ELF-1 (cell line): ENCODE results near the gene ZNF341.

Experiments used
- DNase-seq: peaks from one replicate; pipeline ENCODE4 v3.0.0-alpha.2; 2016; ENCODE audit warnings: low read depth, low spot score

Gene ZNF341

DNA sequence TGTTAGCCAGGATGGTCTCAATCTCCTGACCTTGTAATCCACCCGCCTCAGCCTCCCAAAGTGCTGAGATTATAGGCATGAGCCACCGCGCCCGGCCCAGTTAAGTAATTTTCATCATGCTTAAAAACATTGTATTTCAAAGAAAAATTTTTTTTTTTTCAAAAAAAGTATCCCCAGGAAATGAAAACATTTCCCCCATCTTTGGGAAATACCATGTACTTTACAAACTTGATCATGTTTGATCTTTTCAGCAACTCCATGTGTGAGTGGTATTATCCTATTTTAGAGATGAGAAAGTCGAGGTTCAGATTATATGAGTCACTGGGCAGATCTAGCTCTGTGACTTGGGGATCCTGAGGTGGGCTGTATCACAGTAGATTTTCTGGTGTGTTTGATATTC lies 91.2 kb downstream of the ZNF341 start:
- no peak for DNase-seq

DNA sequence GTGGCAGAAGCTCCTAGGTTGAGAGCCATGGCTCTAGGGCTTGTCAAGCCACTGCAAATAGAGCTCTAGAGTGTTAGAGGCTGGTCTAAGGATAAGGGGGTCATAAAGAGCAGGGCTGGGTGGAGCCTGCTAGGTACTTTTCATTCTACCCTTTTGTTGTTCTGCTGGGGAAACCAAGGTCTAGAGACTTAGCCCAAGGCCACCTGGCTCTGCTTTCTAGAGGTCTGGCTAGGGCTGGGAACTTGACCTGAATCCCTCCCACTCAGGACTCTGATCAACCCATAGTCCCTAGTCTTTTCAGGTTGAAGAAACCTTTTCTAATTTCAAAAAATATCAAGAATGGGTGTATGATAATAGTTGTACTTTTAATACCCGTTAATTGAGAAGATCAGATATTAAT lies 93.1 kb downstream of the ZNF341 start:
- DNase-seq = no peak

DNA sequence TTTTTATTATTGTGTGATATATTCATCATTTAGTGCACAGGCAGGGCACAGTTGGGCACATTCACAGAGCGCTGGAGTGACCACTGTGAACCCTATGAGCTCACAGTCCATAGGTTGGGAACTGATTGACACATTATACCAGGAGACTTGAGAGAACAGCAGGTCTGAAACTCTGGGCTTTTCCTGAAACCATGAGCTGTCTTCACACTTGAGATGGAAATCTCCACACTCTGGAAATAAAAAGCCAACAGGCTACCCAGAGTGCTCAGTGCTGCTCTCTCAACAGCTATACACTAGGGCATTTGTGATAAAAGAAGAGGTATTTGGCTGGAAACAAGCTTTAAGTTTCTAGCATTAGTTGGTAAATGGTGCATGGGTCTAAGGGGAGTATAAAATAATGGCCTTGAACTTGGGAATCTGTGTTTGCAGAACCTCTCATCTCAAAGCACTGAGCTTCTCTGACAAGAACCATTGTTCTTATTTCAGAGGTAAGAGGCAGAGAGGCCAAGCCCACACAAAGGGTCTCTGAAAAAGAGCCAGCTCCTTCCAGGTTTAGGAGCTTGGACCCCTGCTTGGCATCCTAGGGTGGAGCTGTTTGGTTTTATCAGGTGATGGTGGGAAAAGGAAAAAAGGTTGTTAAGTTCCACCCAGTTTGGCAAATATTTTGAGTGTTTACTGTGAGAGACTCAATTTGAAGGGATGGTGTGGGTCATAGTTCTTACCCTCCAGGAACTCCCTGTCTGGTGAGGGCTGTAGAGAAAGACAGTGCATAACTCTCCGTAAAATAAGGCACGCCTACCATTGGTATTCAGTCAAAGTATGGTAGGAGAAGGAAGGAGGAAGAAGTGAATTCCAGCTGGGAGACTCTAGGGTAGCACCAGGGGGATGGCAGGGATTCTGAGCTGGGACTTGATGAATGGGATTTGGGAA lies 93.8 kb downstream of the ZNF341 start:
- DNase-seq = no peak

DNA sequence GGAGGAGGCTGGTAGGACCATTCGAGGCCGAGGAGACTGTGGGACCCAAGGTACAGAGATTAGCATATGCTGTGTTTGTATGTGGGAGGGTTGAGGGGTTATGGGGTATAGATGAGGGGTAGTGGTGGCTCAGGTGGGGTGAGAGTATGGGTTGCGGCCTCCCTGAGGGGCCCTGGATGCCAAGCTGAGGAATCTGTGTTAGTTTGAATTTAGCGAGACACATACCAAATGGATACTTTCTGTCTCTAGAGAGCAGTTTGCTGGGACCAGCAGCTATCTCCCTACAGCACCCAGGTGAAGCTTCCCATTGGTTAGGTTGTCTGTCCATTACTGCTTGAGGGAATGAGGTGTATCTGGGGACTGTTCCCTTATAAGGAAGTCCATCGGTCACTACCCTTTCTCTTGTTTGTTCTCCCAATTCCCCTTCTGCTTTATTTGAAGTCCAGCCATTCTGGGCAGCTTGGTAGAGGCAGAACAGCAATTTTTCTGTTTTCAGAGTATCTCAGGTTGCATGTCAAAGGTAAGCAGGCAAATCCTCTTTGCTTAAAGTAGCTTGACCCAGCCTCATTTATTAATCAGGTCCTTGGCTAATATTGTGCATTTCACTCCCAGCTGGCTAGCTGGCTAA lies 94.6 kb downstream of the ZNF341 start:
- peak; percentile 49 for DNase-seq

DNA sequence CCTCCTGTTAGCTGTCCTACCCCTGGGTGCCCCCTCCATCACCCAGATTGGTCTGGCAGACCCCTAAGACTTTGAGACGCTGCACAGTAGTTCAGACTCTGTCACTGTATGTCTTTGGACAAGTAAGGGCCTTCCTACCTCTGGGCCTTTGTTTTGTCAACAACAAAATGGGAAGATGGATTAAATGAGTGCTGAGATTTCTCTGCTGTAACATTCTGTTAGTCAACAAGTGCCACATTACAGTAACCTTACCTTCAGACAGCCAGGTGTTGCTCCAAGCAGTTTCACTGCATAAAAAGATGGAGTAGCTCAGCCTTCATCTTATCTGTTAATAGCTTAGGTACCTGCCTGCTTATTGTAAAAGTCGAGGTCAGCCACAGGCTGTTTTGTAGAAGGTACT lies 95.3 kb downstream of the ZNF341 start:
- no peak for DNase-seq

DNA sequence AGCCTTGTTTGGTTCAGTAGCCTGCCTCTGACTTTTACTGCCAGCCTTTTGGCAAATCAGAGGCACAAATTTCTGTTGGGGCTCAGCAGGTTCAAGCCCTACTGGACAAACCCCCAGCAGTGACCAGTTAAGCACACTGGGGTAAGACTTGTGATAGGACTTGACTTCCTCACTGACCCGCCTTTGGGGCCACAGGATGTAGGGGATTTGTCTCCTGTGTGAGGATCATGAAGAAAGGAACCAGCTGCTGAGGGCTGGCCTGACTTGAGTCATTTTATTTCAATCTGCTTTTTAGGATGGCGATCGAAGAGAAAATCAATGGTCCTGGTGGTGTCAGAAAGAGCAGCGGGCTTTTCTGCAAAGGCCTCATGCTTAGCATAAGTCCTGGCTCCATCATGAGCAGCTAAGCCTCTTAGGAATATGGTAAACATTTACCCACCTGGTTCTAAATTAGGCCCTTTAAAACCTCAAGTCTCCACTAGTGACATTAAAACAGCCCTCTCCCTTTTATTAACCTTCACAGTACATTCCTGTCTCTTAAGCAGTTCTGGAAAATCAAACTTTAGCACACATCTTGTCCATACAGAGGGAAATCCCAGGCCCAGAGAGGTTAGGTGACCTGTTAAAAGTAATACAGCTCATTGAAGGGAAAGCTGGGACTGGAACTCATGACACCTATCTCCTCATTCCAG lies 96.0 kb downstream of the ZNF341 start:
- no peak for DNase-seq

DNA sequence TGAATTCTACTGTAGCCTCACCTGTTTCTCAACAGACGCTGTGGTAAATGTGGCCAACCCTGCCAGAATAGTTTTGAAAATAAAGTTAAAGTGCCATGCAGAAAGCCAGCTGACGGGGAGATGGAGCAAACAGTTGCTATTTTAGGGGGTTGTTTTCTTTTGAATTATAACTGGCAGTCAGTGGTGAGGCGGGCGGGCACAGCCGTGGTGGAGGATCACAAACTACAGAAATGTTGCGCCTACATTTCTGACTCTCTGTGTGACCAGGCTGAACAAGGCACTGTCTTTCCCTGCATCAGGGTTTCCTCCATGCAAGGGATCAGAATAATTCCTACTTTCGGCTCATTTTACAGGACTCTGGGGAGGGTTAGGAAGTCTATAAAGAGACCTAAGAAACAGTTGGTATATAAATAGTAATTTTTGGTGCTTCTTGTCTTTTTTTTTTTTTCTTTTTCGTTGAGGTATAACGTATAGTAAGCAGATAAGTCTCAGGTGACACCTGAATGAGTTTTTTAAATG lies 96.6 kb downstream of the ZNF341 start:
- no peak for DNase-seq

DNA sequence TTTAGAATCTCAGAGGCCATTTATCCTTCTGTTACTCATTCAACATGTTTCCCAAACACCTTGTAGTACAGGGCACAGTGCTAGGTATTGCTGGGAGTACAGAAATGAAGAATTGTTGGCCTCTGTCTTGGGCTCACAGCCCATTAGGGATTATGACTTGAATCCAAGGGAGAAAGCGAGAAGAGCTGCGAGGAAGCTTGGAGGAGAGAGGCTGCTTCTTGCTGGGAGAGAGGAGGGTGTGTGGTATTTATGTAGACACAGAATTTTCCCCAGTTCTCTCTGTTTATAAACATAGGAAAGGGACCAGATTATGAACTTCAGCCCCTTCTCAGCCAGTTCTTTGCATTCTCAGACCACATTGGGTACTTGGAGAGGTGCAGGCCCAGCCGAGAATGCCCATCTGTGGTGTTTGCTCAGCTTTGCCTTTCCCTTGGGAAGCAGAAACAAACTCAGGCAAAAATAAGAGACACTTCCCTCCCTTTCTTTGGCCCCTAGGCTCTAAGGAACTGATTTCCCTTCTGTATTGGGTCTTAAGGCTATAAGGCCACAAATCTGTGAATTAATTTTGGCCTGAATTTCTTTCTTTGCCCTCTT lies 97.3 kb downstream of the ZNF341 start:
- no peak for DNase-seq

DNA sequence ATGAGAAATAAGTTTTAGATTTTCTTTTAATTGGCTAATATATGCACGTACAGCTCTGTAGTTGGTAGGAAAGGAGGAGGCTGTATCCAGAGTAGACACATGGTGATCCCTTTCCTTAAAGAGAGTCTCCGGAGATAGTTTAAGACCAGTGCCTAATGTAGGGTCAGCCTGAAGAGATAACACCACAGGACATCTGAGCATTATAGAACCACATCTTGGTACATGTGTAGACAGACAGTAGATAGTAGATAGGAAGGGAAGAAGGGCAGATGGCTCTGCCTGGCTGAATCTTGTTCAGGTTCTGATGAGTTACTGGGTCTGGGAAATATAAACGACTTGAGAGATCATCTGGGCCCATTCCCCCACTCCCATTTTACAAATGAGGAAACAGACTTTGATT lies 97.8 kb downstream of the ZNF341 start:
- no peak for DNase-seq

DNA sequence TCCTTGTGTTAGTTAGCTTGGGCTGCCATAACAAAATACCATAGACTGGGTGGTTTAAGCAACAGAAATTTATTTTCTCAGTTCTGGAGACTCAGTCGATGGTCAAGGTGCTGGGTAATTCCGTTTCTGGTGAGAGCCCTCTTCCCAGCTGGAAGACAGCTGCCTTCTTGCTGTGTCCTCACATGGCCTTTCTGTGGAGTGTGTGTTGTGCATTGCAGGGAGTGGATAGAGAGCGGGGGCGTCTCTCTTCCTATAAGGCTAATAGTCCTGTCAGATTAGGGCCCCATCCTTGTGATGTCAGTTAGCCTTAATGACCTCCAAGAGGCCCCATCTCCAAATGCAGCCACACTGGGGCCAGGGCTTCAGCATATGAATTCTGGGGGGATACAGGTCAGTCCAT lies 98.6 kb downstream of the ZNF341 start:
- DNase-seq = no peak

DNA sequence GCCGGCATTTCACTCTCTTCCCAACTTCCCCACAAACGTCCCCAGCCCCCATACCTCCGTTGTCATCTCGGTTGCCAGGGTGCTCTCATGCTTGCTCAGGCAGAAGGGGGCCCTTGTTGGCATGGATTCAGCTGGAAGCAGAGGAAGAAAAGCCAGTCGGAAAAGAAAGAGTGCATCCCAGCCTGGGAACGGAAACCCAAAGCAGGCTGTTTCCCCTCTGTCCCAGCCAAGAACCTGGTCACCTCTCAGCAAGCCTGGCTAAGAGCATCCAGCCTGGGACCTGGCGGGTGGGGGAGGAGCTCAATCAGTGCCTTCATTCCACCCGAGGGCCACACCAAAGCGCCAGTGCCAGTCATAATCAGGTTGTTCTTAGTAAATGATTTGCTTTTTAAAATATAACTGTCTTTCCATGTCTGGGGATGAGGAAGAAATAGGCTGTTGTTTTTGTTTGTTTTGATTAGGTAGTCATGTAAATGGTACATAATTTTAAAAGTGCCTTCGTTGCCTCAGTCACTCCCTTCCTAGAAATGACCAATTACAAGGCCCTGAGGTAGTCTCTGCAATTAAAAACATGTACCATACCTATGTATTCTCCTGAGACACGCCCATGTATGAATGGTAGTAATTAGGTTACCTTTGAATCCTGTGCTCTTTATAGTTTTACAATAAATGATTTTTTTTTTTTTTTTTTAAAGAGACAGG lies 100.5 kb downstream of the ZNF341 start:
- no peak for DNase-seq

DNA sequence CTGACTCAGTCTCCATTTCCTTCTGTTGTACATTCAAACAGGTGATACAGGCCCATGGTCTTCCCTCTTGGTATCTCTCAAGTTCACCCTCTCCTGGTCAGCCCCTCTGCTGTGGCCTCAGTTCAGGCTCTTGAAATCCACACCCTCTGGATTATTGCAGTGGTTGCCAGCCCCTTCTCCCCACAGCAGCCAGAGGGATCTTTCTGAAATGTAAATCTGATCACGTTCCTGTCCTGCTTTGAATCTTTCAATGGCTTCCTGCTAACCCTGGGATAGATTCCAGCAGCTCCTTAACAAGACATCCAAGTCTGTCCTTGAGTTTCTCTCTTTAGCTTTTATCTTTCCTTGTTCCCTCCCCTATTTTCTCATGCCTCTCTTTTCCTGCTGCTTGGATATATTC lies 101.5 kb downstream of the ZNF341 start:
- DNase-seq = no peak

DNA sequence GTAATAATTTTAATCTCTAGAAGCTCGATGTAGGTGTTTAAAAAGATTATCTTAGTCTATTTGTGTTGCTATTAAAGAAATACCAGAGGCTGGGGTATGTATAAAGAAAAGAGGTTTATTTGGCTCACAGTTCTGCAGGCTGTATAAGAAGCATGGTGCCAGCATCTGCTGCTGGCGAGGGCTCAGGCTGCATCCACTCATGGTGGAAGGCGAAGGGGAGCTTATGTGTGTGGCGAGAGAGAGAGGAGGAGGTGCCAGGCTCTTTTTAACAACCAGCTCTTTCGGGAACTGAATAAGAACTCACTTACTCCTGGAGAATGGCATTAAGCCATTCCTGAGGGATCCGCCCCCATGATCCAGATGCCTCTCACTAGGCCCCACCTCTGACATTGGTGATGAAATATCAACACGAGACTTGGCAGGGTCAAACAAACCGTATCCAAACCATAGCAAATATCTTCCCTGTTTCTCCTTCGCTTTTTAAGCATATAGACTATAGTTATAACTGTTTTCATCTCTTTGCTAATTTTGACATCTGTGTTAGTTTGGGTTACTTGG lies 103.9 kb downstream of the ZNF341 start:
- no peak for DNase-seq

DNA sequence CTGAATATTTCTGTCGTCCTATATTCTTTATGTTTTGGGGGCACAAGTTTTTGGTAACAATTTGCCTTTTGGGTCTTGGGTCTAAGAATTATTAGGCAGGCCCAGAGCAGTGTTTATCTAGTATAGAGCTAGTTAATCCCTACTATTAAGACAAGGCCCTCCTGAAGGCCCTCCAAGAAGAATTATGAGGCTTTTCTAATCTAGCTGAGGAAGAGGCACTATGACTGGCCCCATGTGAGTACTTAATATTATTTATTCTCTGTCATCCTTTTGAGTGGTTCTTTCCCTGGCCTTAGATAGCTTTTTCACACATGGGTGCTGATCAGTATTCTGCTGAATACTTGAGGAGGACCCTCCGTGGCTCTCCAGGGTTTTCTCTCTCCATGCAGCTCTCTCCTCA lies 104.5 kb downstream of the ZNF341 start:
- no peak for DNase-seq

DNA sequence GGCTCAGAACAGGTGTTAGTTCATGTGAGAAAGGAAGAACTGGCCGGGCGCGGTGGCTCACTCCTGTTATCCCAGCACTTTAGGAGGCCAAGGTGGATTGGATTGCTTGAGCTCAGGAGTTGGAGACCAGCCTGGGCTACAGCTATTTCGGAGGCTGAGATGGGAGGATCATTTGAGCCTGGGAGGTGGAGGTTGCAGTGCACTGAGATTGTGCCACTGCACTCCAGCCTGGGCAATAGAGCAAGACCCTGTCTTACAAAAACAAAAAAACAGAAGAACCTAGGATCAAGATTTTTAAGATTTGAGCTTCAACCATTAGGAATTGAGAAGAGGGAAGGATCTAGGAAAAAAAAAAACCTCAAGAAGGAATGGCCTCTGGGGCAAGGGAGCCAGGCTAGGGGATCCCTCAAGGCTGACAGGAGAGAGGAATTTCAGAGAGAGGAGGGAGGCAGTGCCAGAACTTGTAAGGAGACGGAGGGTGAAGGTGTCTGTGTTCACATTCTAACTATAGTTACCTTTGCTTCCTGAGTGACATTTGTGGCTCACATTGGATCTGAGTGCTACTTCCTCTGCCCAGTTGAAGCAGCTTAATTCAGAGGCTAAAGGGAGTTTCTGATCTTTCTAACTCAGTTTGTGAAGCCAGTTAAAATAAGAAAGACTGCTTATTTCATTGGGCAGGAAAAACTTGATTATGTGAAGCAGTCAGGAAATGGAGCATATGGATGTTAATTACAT lies 105.5 kb downstream of the ZNF341 start:
- DNase-seq = no peak

DNA sequence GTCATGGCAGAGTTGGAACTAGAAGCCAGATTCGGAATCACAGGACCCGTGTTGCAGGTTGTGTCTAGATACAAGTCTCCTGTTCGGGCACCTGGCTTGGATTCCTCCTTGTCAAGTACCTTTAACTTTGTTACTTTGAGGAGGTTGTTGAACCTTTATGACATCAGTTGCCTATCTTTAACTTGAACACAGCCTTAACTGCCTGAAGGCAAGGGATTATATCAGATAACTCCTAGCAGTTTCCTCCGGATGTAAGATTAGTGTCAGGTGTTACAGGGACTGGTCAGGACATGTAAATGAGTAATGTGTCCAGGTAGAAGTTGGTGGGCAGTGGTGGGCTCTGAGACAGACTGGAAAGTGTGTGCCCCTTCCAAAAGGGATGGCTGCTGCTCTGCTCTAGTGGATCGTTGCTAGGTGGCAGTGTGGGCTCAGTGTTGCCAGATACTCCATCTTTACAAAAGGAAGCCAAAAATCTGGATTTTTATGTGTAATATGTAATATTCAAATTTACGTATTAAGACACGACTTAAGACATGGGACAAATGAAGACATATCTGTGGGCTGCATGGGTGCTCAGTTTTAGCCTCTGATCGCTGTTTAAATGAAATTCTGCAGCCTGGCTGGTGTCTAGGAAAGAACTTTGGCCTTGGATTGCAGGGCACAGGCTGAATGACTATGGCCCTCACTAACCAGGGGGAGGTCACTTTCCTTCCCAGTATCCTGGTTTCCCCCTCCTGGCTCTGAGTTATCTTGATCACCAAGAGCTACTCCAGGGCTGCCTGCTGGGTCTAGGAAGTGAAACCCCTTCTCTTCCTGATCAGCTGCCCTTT lies 106.5 kb downstream of the ZNF341 start:
- DNase-seq = no peak

DNA sequence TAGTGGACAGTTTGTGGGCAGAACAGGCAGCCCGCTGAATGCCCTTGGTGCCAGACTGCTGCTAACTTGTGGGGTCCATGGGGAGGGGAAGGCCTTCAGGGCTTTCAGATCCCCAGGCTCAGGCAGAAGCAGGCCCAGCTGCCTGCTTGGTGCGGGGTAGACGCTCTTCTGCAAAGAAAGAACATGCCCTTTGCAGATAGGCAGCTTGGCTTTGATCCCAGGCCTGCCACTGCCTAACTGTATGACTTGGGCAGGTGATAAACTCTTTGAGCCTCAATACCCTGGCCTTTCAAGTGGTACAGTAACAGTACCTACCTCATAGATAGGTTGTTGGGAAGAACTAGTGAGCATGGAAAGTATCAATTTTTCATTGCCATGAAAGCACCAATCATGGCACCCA lies 107.8 kb downstream of the ZNF341 start:
- no peak for DNase-seq

DNA sequence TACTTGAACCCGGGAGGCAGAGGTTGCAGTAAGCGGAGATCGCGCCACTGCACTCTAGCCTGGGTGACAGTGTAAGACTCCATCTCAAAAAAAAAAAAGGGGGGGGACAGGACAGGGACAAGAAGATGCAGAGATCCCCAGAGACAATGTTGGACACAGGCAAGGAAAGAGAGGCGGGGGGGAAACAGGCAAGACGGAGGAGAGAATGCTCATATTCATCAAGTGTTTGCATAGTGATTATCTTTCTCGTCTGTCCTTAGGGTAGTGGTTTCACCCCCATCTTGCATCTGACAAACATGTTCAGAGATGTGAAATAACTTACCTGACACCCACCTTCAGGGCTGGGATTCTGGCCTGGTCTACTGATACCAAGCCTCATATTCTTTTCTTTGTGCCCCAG lies 108.4 kb downstream of the ZNF341 start:
- no peak for DNase-seq

DNA sequence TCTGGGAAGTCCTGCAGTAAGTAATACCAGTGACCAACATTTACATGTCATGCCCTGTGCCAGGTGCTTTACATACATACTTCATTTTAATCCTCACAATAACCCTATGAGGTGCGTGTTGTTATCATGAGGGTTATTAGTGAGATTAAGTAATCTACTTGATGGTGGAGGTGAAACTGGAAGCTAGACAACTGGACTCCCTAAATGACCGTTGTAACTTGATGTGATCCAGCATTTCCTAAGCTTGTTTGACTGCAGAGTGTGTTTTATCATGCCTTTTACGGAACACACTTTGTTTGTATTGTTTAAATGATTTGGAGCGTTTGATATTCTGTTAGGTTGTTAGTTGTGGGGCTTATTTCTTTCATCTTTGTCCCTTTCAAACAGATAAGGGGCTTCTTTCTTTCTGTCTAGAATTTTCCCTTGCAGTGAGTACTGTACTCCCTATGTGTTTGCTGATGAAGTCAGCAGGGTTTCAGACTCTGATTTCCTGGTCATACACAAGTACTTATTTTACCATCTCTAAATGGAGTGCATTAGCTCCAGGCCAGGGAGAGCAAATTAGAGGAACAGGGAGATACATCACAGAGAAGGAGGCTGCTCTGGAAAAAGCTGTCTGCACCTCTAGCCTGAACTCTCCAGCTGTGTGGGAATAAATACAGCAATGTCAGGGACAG lies 109.1 kb downstream of the ZNF341 start:
- no peak for DNase-seq
